Neuronal stem cell (in vitro differentiated cells): Measurements from ENCODE around the gene SNAI1.

Source experiments
- DNase-seq: peaks from one replicate; pipeline ENCODE4 v3.0.0-alpha.2; 2013; ENCODE audit warnings: low spot score
- H2AFZ ChIP-seq: one replicate; pipeline ENCODE4 v1.6.1; 2013; ENCODE audit warnings: mild to moderate bottlenecking, low read length, inconsistent platforms
- H2AK5ac ChIP-seq: 2 replicates; pipeline ENCODE4 v1.6.1; 2013; ENCODE audit warnings: low read depth, mild to moderate bottlenecking, inconsistent platforms, low read length, moderate library complexity, mixed read lengths
- H2BK120ac ChIP-seq: 2 replicates; pipeline ENCODE4 v1.6.1; 2013; ENCODE audit warnings: low read depth, mild to moderate bottlenecking, inconsistent platforms, low read length, moderate library complexity, mixed read lengths
- H2BK12ac ChIP-seq: one replicate; pipeline ENCODE4 v1.6.1; 2013; ENCODE audit warnings: low read length, inconsistent platforms
- H2BK15ac ChIP-seq: 2 replicates; pipeline ENCODE4 v1.6.1; 2013; ENCODE audit warnings: mild to moderate bottlenecking, low read length, inconsistent platforms, mixed read lengths
- H2BK5ac ChIP-seq: one replicate; pipeline ENCODE4 v1.6.1; 2013; ENCODE audit warnings: inconsistent platforms, mild to moderate bottlenecking, low read length, moderate library complexity
- H3K14ac ChIP-seq: one replicate; pipeline ENCODE4 v1.6.1; 2013; ENCODE audit warnings: low read length, inconsistent platforms
- H3K18ac ChIP-seq: 2 replicates; pipeline ENCODE4 v1.6.1; 2013; ENCODE audit warnings: low read length, inconsistent platforms
- H3K23ac ChIP-seq: 2 replicates; pipeline ENCODE4 v1.6.1; 2013; ENCODE audit warnings: low read depth, mild to moderate bottlenecking, mixed read lengths, low read length, inconsistent platforms; ENCODE audit not compliant: poor library complexity
- H3K27ac ChIP-seq: replicated peaks from 3 replicates; pipeline ENCODE4 v1.5.1; 2013; ENCODE audit warnings: low read length, inconsistent platforms
- H3K27me3 ChIP-seq, 3 experiments: 2 replicates each; pipeline ENCODE4 v1.6.1; 2013; ENCODE audit warnings: low read length in 3 of 3, mild to moderate bottlenecking in 2 of 3, inconsistent platforms in 1 of 3, low read depth in 1 of 3, mixed read lengths in 1 of 3, moderate library complexity in 1 of 3; ENCODE audit not compliant: control insufficient read depth in 3 of 3, insufficient read depth in 3 of 3
- H3K36me3 ChIP-seq, 2 donors: replicated peaks in 1 of 2; 2 replicates each; pipeline ENCODE4 v1.6.1; 2013; ENCODE audit warnings: low read length in 2 of 2; ENCODE audit not compliant: control insufficient read depth in 2 of 2, insufficient read depth in 2 of 2
- H3K4ac ChIP-seq: 2 replicates; pipeline ENCODE4 v1.6.1; 2013; ENCODE audit warnings: inconsistent platforms, mild to moderate bottlenecking, low read length, moderate library complexity
- H3K4me1 ChIP-seq, 2 donors: 1 replicate in 1 of 2; 2 replicates in 1 of 2; pipeline ENCODE4 v1.6.1; 2013; ENCODE audit warnings: low read length in 2 of 2, low read depth in 1 of 2; ENCODE audit not compliant: control insufficient read depth in 2 of 2, insufficient read depth in 1 of 2
- H3K4me2 ChIP-seq: one replicate; pipeline ENCODE4 v1.6.1; 2013; ENCODE audit warnings: mild to moderate bottlenecking, low read length, inconsistent platforms; ENCODE audit not compliant: insufficient read depth, poor library complexity, severe bottlenecking
- H3K4me3 ChIP-seq, 2 donors: 2 replicates each; pipeline ENCODE4 v1.5.1; 2013; ENCODE audit warnings: low read length in 2 of 2, mild to moderate bottlenecking in 2 of 2, inconsistent platforms in 1 of 2, moderate library complexity in 1 of 2
- H3K79me1 ChIP-seq: one replicate; pipeline ENCODE4 v1.6.1; 2013; ENCODE audit warnings: low read depth, mild to moderate bottlenecking, inconsistent platforms, low read length, moderate library complexity
- H3K9ac ChIP-seq: one replicate; pipeline ENCODE4 v1.6.1; 2013; ENCODE audit warnings: mild to moderate bottlenecking, low read depth, low read length, inconsistent platforms; ENCODE audit not compliant: poor library complexity
- H3K9me3 ChIP-seq, 2 donors: replicated peaks in 1 of 2; 2 replicates each; pipeline versions ENCODE3 to v1.6.1; 2013; ENCODE audit warnings: low read length in 2 of 2, mild to moderate bottlenecking in 2 of 2, inconsistent platforms in 1 of 2, low read depth in 1 of 2, mixed read lengths in 1 of 2, moderate library complexity in 1 of 2; ENCODE audit not compliant: control insufficient read depth in 2 of 2, insufficient read depth in 1 of 2
- H4K8ac ChIP-seq: one replicate; pipeline ENCODE4 v1.6.1; 2013; ENCODE audit warnings: low read depth, mild to moderate bottlenecking, inconsistent platforms, low read length, moderate library complexity
- H4K91ac ChIP-seq: one replicate; pipeline ENCODE4 v1.6.1; 2013; ENCODE audit warnings: low read length, low read depth, mild to moderate bottlenecking, inconsistent platforms; ENCODE audit not compliant: poor library complexity
- WGBS, 2 donors: extraction: QIAGEN DNeasy Blood & Tissue Kit; methylation state at CpG; one replicate each; pipeline ENCODE4 v1.1.7; 2013; ENCODE audit warnings: missing lambda C conversion rate in 2 of 2, mixed read lengths in 1 of 2; ENCODE audit not compliant: insufficient read length in 2 of 2, insufficient replicate concordance in 1 of 2; ENCODE audit errors: extremely low coverage in 2 of 2; 5-methylcytosine and 5-hydroxymethylcytosine counted together

Gene SNAI1

DNA sequence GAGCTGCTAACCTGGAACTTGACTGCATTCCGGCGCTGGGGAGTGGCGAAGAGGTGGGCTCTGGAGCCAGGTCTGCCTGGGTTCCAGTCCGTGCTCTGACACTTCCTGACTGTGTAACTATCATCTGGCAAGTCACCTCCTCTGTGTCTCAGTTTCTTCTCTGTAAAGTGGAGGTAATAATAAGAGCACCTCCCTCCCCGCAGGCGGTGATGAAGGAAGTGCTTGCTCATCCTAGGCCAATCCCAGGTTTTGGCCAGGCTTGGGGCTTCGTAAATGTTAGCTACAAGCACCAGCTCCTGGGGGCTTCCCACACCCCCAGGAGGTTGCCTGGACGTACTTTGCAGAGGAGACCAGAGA lies 32.8 kb downstream of the SNAI1 start:
- H3K36me3 ChIP-seq: no peaks in the 10 kb centered on the region
- peaks cover 13 to 23% of the 10 kb centered on the region in 2 donors for H3K4me1 ChIP-seq
- no peak for DNase-seq
- H3K23ac ChIP-seq: no peak overlapping the region
- peak overlapping the region; percentile 82 for H3K18ac ChIP-seq
- H2BK120ac ChIP-seq: no peak overlapping the region
- H2BK12ac ChIP-seq: peak overlapping the region; percentile 46
- no peak overlapping the region for H3K14ac ChIP-seq
- H2AFZ ChIP-seq: peak overlapping the region; percentile 79
- H3K9ac ChIP-seq: no peak overlapping the region
- H3K79me1 ChIP-seq: no peaks in the 10 kb centered on the region
- no peak overlapping the region for H3K4me2 ChIP-seq
- no CpG with 5 or more reads among the region's 8 CpGs for WGBS, 2 donors
- H2AK5ac ChIP-seq: peak overlapping the region; percentile 15
- peak overlapping the region; percentile 39 for H4K91ac ChIP-seq
- no peaks in the 10 kb centered on the region for H3K9me3 ChIP-seq
- peak overlapping the region; percentile 25 for H2BK15ac ChIP-seq
- H2BK5ac ChIP-seq: no peak overlapping the region
- peaks cover 0 to 2% (median 2%) of the 10 kb centered on the region in 3 experiments for H3K27me3 ChIP-seq
- no peak overlapping the region for H3K4me3 ChIP-seq
- no peak overlapping the region for H3K27ac ChIP-seq
- no peak overlapping the region for H3K4ac ChIP-seq
- no peak overlapping the region for H4K8ac ChIP-seq

GRCh38 chr20:50015993-50016770 lies 33.4 kb downstream of the SNAI1 start:
- Histone ChIP-seq H3K4ac (no peak overlapping the region), H3K14ac (peak overlapping the region; percentile 47), H3K36me3 (no peaks in the 10 kb centered on the region), H2BK12ac (peak overlapping the region; percentile 50), H4K91ac (peak overlapping the region; percentile 39), H2BK5ac (no peak overlapping the region), H3K18ac (peak overlapping the region; percentile 82), H3K79me1 (no peaks in the 10 kb centered on the region), H2AK5ac (peak overlapping the region; percentile 15), H3K4me1 (peaks cover 13 to 23% of the 10 kb centered on the region in 2 donors), H4K8ac (no peak overlapping the region), H3K9me3 (no peaks in the 10 kb centered on the region), H3K4me3 (no peak overlapping the region), H2AFZ (peak overlapping the region; percentile 79), H2BK120ac (no peak overlapping the region), H3K27me3 (peaks cover 0 to 2% (median 0%) of the 10 kb centered on the region in 3 experiments), H3K23ac (no peak overlapping the region), H3K9ac (peak overlapping the region; percentile 10), H2BK15ac (peak overlapping the region; percentile 25), H3K4me2 (no peak overlapping the region), H3K27ac (no peak overlapping the region)
- DNase-seq: no peak
- WGBS, 2 donors: no CpG with 5 or more reads among the region's 18 CpGs

- H4K91ac ChIP-seq: no peak overlapping the region
- H3K36me3 ChIP-seq: no peaks in the 10 kb centered on the region
- no peak overlapping the region for H2AFZ ChIP-seq
- no peak overlapping the region for H3K4ac ChIP-seq
- no peak overlapping the region for H3K18ac ChIP-seq
- no peak overlapping the region for H2BK15ac ChIP-seq
- no peaks in the 10 kb centered on the region for H3K79me1 ChIP-seq
- no peak overlapping the region for H2BK12ac ChIP-seq
- DNase-seq: no peak
- H2BK120ac ChIP-seq: no peak overlapping the region
- no peak overlapping the region for H3K23ac ChIP-seq
- no peak overlapping the region for H4K8ac ChIP-seq
- H3K4me2 ChIP-seq: no peak overlapping the region
- no peak overlapping the region for H2AK5ac ChIP-seq
- no peak overlapping the region for H3K27ac ChIP-seq
- H3K4me1 ChIP-seq: peaks cover 13 to 23% of the 10 kb centered on the region in 2 donors
- H3K14ac ChIP-seq: no peak overlapping the region
- H3K9me3 ChIP-seq: no peaks in the 10 kb centered on the region
- no peak overlapping the region for H3K4me3 ChIP-seq
- H2BK5ac ChIP-seq: no peak overlapping the region
- WGBS, 2 donors: no CpG with 5 or more reads among the region's 5 CpGs
- no peak overlapping the region for H3K9ac ChIP-seq
- peaks cover 0 to 2% (median 0%) of the 10 kb centered on the region in 3 experiments for H3K27me3 ChIP-seq
These were observed 34.4 kb downstream of the SNAI1 start for GRCh38 chr20:50017160-50017559.

DNA sequence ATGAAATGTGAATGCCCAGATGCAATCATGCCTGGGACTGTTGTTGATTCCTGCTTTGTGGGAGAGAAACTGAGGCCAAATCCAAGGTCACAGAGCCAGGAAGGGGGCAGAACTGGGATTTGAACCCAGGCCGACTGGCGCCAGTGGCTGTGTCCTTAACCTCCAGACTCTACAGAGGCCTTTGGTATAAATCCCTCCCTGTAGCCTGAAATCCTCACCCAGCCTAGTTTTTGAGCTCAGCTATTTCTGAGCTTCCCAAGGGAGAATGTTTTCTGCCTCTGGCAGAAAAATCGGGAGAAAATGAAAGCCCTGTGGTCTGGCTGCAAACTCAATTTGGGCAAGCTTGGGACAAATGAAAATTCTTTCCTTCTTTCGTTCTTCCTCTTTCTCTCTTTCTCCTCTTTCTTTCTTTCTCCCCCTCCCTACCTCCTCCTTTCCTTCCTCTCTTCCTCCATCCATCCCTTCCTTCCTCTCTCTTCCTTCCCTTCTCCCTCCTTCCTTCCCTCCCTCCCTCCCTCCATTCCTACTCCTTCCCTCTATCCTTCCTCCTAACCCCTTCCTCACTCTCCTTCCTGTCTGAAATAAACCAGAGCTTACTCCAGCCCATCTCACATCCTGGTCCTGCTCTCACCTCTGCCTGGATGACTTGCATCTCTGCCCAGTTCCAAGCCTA lies 34.9 kb downstream of the SNAI1 start:
- Histone ChIP-seq H3K4me3 (no peak overlapping the region), H3K27ac (no peak overlapping the region), H3K14ac (no peak overlapping the region)

More for the DNA sequence above, 34.9 kb downstream of the SNAI1 start:
- no peak for DNase-seq
- no peak overlapping the region for H2AFZ ChIP-seq
- H2BK15ac ChIP-seq: no peak overlapping the region
- peaks cover 13 to 23% of the 10 kb centered on the region in 2 donors for H3K4me1 ChIP-seq
- no CpG with 5 or more reads among the region's 4 CpGs for WGBS, 2 donors
- no peak overlapping the region for H4K8ac ChIP-seq
- H3K23ac ChIP-seq: no peak overlapping the region
- H4K91ac ChIP-seq: no peak overlapping the region
- H2BK120ac ChIP-seq: no peak overlapping the region
- H3K27me3 ChIP-seq: peaks cover 0 to 2% (median 0%) of the 10 kb centered on the region in 3 experiments
- no peak overlapping the region for H2BK5ac ChIP-seq
- no peaks in the 10 kb centered on the region for H3K9me3 ChIP-seq
- no peak overlapping the region for H3K18ac ChIP-seq
- H3K9ac ChIP-seq: no peak overlapping the region
- no peak overlapping the region for H3K4ac ChIP-seq
- H3K4me2 ChIP-seq: no peak overlapping the region
- H2AK5ac ChIP-seq: no peak overlapping the region
- H2BK12ac ChIP-seq: no peak overlapping the region
- no peaks in the 10 kb centered on the region for H3K79me1 ChIP-seq
- no peaks in the 10 kb centered on the region for H3K36me3 ChIP-seq
